ENCODE data around the gene NPHP4. TPM values are rescaled to one million over a fixed set of nuclear protein-coding genes. Genes with fewer than 3 reads are reported as not detected.
A peak's percentile ranks its signal among the peaks of the same experiment; 100 is the strongest.

Gene NPHP4
- polyA plus RNA-seq, 1 of the 3 experiments (the other 2 are of a cell fraction), result 7.0 TPM

- TF ChIP-seq PBX3 (IDR thresholded peaks at IDR 0.05) (no peak), NRF1 (IDR thresholded peaks at IDR 0.05; ENCODE audit: low read depth, low read length) (no peak), IRF3 (IDR thresholded peaks at IDR 0.05; ENCODE audit: low read depth, low read length) (no peak), TAF1 (IDR thresholded peaks at IDR 0.05; ENCODE audit: borderline replicate concordance, low read depth, low read length) (no peak), RCOR1 (IDR thresholded peaks at IDR 0.05; ENCODE audit: low read length) (no peak), GATA2 (CRISPR knock-in tag; IDR thresholded peaks at IDR 0.05) (no peak), FOXJ3 (CRISPR knock-in tag; IDR thresholded peaks at IDR 0.05) (no peak), CTCF (IDR thresholded peaks at IDR 0.05) (no peak), EP300 (IDR thresholded peaks at IDR 0.05; ENCODE audit: borderline replicate concordance in 1 of 2, low read depth in 1 of 2, low read length in 1 of 2) (no peak)
Observed at GRCh38 chr1:6003568-6004411, 11.6 kb upstream of the NPHP4 start (continued).

- H3K4me3 ChIP-seq (ENCODE audit: low read depth in 2 of 2, low read length in 1 of 2), result no peak overlapping the region
- WGBS (ENCODE audit: low lambda C conversion rate), result 95% methylated on average over 12 of the region's 33 CpGs
- no peaks in the 10 kb centered on the region for H3K9me2 ChIP-seq
- peaks cover 0 to 41% of the 10 kb centered on the region in 2 experiments; a peak in 1 of 4 replicates for H3K4me1 ChIP-seq (ENCODE audit: control insufficient read depth in 1 of 2, insufficient read depth in 2 of 2, low read depth in 1 of 2, low read length in 1 of 2)
- H3K9me3 ChIP-seq, result no peaks in the 10 kb centered on the region
- H3F3A ChIP-seq (replicated peaks; ENCODE audit: insufficient read depth), result no peaks in the 10 kb centered on the region
- peak; percentile 59 for DNase-seq
- H3K27ac ChIP-seq (ENCODE audit: low read depth in 2 of 2, low read length in 1 of 2), result peak overlapping the region in 1 of 2 experiments; percentile 71; a peak in 1 of 4 replicates
- H2AFZ ChIP-seq (ENCODE audit: low read depth), result no peak overlapping the region
- no peaks in the 10 kb centered on the region for H3K79me2 ChIP-seq (ENCODE audit: insufficient read depth)
- H3K4me2 ChIP-seq, result no peak overlapping the region
- H3K9ac ChIP-seq, result no peak overlapping the region
- no peaks in the 10 kb centered on the region for H3K27me3 ChIP-seq (ENCODE audit: insufficient read depth)
- CTCF ChIA-PET, result interaction anchor here (0.9 to 2.9 kb wide), 4 partner anchors 27 to 50 kb away, joined by 3 to 21 read pairs (median 6); no protein-coding TSS in a partner anchor
- no peaks in the 10 kb centered on the region for H4K20me1 ChIP-seq (ENCODE audit: insufficient read depth)
- no peaks in the 10 kb centered on the region for H3K36me3 ChIP-seq (replicated peaks in 1 of 2; ENCODE audit: control insufficient read depth in 1 of 2, insufficient read depth in 2 of 2, low read length in 1 of 2)
- POLR2A ChIA-PET, result interaction anchor here (0.6 to 1.2 kb wide), 3 partner anchors 11 to 46 kb away, joined by 3 read pairs; partner anchors contain the start of gene NPHP4
- TF ChIP-seq FOSL2 (IDR thresholded peaks at IDR 0.05; ENCODE audit: borderline replicate concordance, low read depth) (no peak), EP300 (IDR thresholded peaks at IDR 0.05; ENCODE audit: borderline replicate concordance in 1 of 2, low read depth in 1 of 2, low read length in 1 of 2) (no peak), MEF2A (IDR thresholded peaks at IDR 0.05; ENCODE audit: borderline replicate concordance, low read depth) (no peak), ELF1 (IDR thresholded peaks at IDR 0.05) (no peak), RFX5 (IDR thresholded peaks at IDR 0.05; ENCODE audit: low read length) (no peak), REST (IDR thresholded peaks at IDR 0.05; ENCODE audit: low read depth, low read length) (no peak), RXRA (IDR thresholded peaks at IDR 0.05; ENCODE audit: borderline replicate concordance, low read depth) (no peak), SMC3 (IDR thresholded peaks at IDR 0.05; ENCODE audit: low read depth, low read length) (no peak), PBX3 (IDR thresholded peaks at IDR 0.05) (no peak), GABPA (IDR thresholded peaks at IDR 0.05; ENCODE audit: low read depth) (no peak), JUND (IDR thresholded peaks at IDR 0.05) (no peak), FOXM1 (IDR thresholded peaks at IDR 0.05; ENCODE audit: low read depth) (no peak), GATA2 (CRISPR knock-in tag; IDR thresholded peaks at IDR 0.05) (no peak)
Observed at GRCh38 chr1:6002714-6003501, 10.7 kb upstream of the NPHP4 start.
